ENCODE data around the gene CHD6. TPM values are rescaled to one million over a fixed set of nuclear protein-coding genes. Genes with fewer than 3 reads are reported as not detected.

The CHD6 gene
- total and polyA plus RNA-seq, 2 of the 13 experiments (the other 11 are each of a cell fraction or from before 2014, with no cell fraction given) = 14.4 to 52.0 TPM

DNA sequence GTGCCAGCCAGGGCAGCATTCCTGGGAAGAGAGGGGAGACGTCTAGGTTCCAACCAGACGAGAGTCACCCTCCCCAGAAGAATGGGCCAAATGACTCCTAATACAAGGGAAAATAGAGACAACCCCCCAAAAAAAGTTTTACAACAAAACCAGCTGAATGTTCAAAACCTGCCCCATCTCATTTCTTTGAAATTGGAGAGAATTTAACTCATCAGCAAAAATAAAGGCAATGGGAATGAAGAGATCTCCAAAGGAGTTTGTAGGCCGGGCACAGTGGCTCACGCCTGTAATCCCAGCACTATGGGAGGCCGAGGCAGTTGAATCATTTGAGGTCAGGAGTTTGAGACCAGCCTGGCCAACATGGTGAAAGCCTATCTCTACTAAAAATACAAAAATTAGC, 241.8 kb downstream of the CHD6 start:
- Histone ChIP-seq H2AFZ (ENCODE audit: low read length) (no peak overlapping the region), H3K27me3 (ENCODE audit: control insufficient read depth in 1 of 2, insufficient read depth in 2 of 2, low read length in 2 of 2) (peaks cover 6 to 66% of the 10 kb centered on the region in 2 experiments; a peak in 3 of 5 replicates), H3K4me3 (replicated peaks in 1 of 3; ENCODE audit: insufficient read depth in 1 of 3, low read depth in 2 of 3, low read length in 3 of 3) (no peak overlapping the region), H3K36me3 (replicated peaks in 1 of 2; ENCODE audit: control insufficient read depth in 1 of 2, insufficient read depth in 2 of 2, low read length in 2 of 2) (no peaks in the 10 kb centered on the region), H4K20me1 (ENCODE audit: insufficient read depth, low read length) (no peaks in the 10 kb centered on the region), H3K9ac (ENCODE audit: insufficient read depth, low read depth, low read length) (no peak overlapping the region), H3K4me2 (ENCODE audit: low read depth, low read length) (no peak overlapping the region), H3K27ac (ENCODE audit: extremely low read length, insufficient read depth, low read length) (no peak overlapping the region), H3K9me3 (ENCODE audit: low read length) (no peaks in the 10 kb centered on the region), H3K79me2 (ENCODE audit: insufficient read depth, low read length) (no peaks in the 10 kb centered on the region), H3K4me1 (ENCODE audit: insufficient read depth, low read length) (peaks cover 23% of the 10 kb centered on the region)
- WGBS (ENCODE audit: low lambda C conversion rate) = 42% methylated on average over 5 of the region's 5 CpGs
- ATAC-seq (no peak), DNase-seq (ENCODE audit: low spot score) (no peak), FAIRE-seq (no peak)
- in situ Hi-C loops (cut with HindIII; ENCODE audit: extremely low pct_ligation_motif_present, low pct_unique_long_range_greater_than_20kb) = no loop called here
- ChIA-PET CTCF (ENCODE audit: low intra/inter-chr PET ratio, low total read pairs) (no interaction called here), POLR2A (interaction anchor here (1.5 kb wide), 1 partner anchor 20 kb away, joined by 3 read pairs; no protein-coding TSS in a partner anchor)
- intact Hi-C loops (cut with micrococcal nuclease; ENCODE audit: unreplicated experiment) = no loop called here
- no TSS peak for BruUV-seq (replicated peaks)
- TF ChIP-seq SMAD1 (CRISPR knock-in tag; IDR thresholded peaks at IDR 0.05; ENCODE audit: borderline replicate concordance, low read depth) (no peak), NR2F6 (IDR thresholded peaks at IDR 0.05) (no peak), NR2F6 (CRISPR knock-in tag; IDR thresholded peaks at IDR 0.05) (no peak), MAFF (IDR thresholded peaks at IDR 0.05; ENCODE audit: low read depth, low read length) (peak; percentile 70), SNRNP70 (IDR thresholded peaks at IDR 0.05; ENCODE audit: low read depth, low read length) (no peak), PHB2 (IDR thresholded peaks at IDR 0.05; ENCODE audit: partially characterized antibody) (no peak), MED8 (CRISPR knock-in tag; IDR thresholded peaks at IDR 0.05; ENCODE audit: insufficient replicate concordance) (no peak), LBX2 (CRISPR knock-in tag; IDR thresholded peaks at IDR 0.05; ENCODE audit: borderline replicate concordance) (no peak), PCBP1 (IDR thresholded peaks at IDR 0.05; ENCODE audit: borderline replicate concordance, low read depth, low read length) (no peak), MAFK (conservative IDR thresholded peaks at IDR 0.05 in 1 of 2, IDR thresholded peaks at IDR 0.05 in 1 of 2; ENCODE audit: low read length in 2 of 2) (peak; percentile 58 to 67; a peak in 3 of 4 replicates)

Measured in HepG2 (cell line).